Measurements from ENCODE around the gene RSKR. TPM values are rescaled to one million over a fixed set of nuclear protein-coding genes. Genes with fewer than 3 reads are reported as not detected.
A peak's percentile ranks its signal among the peaks of the same experiment; 100 is the strongest.

Gene RSKR
- total and polyA plus RNA-seq, 9 of the 15 experiments (the other 6 are each of a cell fraction or from before 2014, with no cell fraction given) = 1.4 to 42.3 (median 16.2) TPM

DNA sequence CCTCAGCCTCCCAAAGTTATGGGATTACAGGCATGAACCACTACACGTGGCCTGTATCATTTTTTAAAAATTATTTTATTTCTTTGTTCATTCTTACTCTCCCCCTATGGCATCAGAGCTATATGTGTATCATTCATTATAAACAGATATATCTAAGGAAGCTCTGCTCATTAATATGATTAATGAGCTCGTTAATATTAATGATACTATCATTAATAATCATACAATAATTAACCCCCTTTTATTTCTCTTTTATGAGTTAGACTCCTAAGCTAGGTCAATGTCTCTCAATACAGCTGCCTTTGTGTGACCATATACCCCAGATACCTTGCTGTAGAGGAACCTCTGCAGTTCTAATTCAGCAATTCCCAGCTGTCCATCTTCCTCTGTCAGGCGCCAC, 4.5 kb upstream of the RSKR start (continued):
- TF ChIP-seq, protein P1, sequence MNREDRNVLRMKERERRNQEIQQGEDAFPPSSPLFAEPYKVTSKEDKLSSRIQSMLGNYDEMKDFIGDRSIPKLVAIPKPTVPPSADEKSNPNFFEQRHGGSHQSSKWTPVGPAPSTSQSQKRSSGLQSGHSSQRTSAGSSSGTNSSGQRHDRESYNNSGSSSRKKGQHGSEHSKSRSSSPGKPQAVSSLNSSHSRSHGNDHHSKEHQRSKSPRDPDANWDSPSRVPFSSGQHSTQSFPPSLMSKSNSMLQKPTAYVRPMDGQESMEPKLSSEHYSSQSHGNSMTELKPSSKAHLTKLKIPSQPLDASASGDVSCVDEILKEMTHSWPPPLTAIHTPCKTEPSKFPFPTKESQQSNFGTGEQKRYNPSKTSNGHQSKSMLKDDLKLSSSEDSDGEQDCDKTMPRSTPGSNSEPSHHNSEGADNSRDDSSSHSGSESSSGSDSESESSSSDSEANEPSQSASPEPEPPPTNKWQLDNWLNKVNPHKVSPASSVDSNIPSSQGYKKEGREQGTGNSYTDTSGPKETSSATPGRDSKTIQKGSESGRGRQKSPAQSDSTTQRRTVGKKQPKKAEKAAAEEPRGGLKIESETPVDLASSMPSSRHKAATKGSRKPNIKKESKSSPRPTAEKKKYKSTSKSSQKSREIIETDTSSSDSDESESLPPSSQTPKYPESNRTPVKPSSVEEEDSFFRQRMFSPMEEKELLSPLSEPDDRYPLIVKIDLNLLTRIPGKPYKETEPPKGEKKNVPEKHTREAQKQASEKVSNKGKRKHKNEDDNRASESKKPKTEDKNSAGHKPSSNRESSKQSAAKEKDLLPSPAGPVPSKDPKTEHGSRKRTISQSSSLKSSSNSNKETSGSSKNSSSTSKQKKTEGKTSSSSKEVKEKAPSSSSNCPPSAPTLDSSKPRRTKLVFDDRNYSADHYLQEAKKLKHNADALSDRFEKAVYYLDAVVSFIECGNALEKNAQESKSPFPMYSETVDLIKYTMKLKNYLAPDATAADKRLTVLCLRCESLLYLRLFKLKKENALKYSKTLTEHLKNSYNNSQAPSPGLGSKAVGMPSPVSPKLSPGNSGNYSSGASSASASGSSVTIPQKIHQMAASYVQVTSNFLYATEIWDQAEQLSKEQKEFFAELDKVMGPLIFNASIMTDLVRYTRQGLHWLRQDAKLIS (CRISPR knock-in tag; IDR thresholded peaks at IDR 0.05) = no peak
- TF ChIP-seq, protein P2, sequence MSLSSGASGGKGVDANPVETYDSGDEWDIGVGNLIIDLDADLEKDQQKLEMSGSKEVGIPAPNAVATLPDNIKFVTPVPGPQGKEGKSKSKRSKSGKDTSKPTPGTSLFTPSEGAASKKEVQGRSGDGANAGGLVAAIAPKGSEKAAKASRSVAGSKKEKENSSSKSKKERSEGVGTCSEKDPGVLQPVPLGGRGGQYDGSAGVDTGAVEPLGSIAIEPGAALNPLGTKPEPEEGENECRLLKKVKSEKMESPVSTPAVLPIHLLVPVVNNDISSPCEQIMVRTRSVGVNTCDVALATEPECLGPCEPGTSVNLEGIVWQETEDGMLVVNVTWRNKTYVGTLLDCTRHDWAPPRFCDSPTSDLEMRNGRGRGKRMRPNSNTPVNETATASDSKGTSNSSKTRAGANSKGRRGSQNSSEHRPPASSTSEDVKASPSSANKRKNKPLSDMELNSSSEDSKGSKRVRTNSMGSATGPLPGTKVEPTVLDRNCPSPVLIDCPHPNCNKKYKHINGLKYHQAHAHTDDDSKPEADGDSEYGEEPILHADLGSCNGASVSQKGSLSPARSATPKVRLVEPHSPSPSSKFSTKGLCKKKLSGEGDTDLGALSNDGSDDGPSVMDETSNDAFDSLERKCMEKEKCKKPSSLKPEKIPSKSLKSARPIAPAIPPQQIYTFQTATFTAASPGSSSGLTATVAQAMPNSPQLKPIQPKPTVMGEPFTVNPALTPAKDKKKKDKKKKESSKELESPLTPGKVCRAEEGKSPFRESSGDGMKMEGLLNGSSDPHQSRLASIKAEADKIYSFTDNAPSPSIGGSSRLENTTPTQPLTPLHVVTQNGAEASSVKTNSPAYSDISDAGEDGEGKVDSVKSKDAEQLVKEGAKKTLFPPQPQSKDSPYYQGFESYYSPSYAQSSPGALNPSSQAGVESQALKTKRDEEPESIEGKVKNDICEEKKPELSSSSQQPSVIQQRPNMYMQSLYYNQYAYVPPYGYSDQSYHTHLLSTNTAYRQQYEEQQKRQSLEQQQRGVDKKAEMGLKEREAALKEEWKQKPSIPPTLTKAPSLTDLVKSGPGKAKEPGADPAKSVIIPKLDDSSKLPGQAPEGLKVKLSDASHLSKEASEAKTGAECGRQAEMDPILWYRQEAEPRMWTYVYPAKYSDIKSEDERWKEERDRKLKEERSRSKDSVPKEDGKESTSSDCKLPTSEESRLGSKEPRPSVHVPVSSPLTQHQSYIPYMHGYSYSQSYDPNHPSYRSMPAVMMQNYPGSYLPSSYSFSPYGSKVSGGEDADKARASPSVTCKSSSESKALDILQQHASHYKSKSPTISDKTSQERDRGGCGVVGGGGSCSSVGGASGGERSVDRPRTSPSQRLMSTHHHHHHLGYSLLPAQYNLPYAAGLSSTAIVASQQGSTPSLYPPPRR (CRISPR knock-in tag; IDR thresholded peaks at IDR 0.05; ENCODE audit: borderline replicate concordance) = no peak
- TF ChIP-seq DACH1 (IDR thresholded peaks at IDR 0.05; ENCODE audit: partially characterized antibody) = peak; percentile 92

Measured in K562 (cell line).